Left ventricle myocardium inferior (tissue), 1 donor: Measurements from ENCODE around the gene KDM6B. TPM values are rescaled to one million over a fixed set of nuclear protein-coding genes. Genes with fewer than 3 reads are reported as not detected.

Experiments used
- DNase-seq: peaks from one replicate; pipeline ENCODE4 v3.0.0-alpha.2; 2020
- H3K27ac ChIP-seq: fragments of 200-600 bp; replicated peaks from 2 replicates; pipeline ENCODE4 v1.8.0; 2021
- H3K27me3 ChIP-seq: fragments of 200-600 bp; 2 replicates; pipeline ENCODE4 v1.8.0; 2021; ENCODE audit warnings: low read depth
- H3K36me3 ChIP-seq: fragments of 200-600 bp; 2 replicates; pipeline ENCODE4 v1.8.0; 2021
- H3K4me1 ChIP-seq: fragments of 200-600 bp; 2 replicates; pipeline ENCODE4 v1.8.0; 2021
- H3K4me3 ChIP-seq: fragments of 200-600 bp; 2 replicates; pipeline ENCODE4 v1.8.0; 2021; ENCODE audit warnings: mild to moderate bottlenecking, moderate library complexity
- H3K9me3 ChIP-seq: fragments of 200-600 bp; replicated peaks from 2 replicates; pipeline ENCODE4 v1.8.0; 2021
- intact Hi-C: fragments of 100-400 bp; cut with micrococcal nuclease; formaldehyde crosslinking; loops from one replicate; pipeline ENCODE4 v1.11.0; 2022
- total RNA-seq: library from RNA; stranded (reverse); fragmentation: NEBNext Ultra II Directional; extraction: Animal tissue kit (Norgen Biotek cat#: 25700); gene quantifications from one replicate; pipeline ENCODE4 v1.2.1, GENCODE V29; 2021
- TF ChIP-seq, protein P1 (sequence below): fragments of 200-600 bp; IDR thresholded peaks from 2 replicates; pipeline ENCODE4 v1.8.0; 2021; ENCODE audit warnings: antibody characterized with exemption, mild to moderate bottlenecking, borderline replicate concordance
- donor health status: DM: no; HTN: yes; CAD: no; lungs with severe emphysema.

Gene KDM6B
- total RNA-seq, 1 donor from 2014 or later, result 23.3 TPM

DNA sequence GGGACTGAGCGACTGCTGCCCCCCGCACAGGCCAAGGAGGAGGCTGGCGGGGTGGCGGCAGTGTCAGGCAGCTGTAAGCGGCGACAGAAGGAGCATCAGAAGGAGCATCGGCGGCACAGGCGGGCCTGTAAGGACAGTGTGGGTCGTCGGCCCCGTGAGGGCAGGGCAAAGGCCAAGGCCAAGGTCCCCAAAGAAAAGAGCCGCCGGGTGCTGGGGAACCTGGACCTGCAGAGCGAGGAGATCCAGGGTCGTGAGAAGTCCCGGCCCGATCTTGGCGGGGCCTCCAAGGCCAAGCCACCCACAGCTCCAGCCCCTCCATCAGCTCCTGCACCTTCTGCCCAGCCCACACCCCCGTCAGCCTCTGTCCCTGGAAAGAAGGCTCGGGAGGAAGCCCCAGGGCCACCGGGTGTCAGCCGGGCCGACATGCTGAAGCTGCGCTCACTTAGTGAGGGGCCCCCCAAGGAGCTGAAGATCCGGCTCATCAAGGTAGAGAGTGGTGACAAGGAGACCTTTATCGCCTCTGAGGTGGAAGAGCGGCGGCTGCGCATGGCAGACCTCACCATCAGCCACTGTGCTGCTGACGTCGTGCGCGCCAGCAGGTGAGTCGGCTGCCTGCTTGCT lies 15.2 kb downstream of the KDM6B start:
- Histone ChIP-seq H3K36me3 (peaks cover 76% of the 10 kb centered on the region), H3K4me3 (no peak overlapping the region), H3K27ac (no peak overlapping the region), H3K9me3 (no peaks in the 10 kb centered on the region), H3K4me1 (peaks cover 46% of the 10 kb centered on the region), H3K27me3 (no peaks in the 10 kb centered on the region)
- intact Hi-C loops, result no loop called here
- DNase-seq, result no peak
- TF ChIP-seq, protein P1, sequence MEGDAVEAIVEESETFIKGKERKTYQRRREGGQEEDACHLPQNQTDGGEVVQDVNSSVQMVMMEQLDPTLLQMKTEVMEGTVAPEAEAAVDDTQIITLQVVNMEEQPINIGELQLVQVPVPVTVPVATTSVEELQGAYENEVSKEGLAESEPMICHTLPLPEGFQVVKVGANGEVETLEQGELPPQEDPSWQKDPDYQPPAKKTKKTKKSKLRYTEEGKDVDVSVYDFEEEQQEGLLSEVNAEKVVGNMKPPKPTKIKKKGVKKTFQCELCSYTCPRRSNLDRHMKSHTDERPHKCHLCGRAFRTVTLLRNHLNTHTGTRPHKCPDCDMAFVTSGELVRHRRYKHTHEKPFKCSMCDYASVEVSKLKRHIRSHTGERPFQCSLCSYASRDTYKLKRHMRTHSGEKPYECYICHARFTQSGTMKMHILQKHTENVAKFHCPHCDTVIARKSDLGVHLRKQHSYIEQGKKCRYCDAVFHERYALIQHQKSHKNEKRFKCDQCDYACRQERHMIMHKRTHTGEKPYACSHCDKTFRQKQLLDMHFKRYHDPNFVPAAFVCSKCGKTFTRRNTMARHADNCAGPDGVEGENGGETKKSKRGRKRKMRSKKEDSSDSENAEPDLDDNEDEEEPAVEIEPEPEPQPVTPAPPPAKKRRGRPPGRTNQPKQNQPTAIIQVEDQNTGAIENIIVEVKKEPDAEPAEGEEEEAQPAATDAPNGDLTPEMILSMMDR, result no peak

GRCh38 chr17:7849751-7850504 lies 15.9 kb downstream of the KDM6B start:
- intact Hi-C loops, result no loop called here
- no peaks in the 10 kb centered on the region for H3K27me3 ChIP-seq
- H3K4me1 ChIP-seq, result peaks cover 44% of the 10 kb centered on the region
- no peak for DNase-seq
- H3K36me3 ChIP-seq, result peaks cover 76% of the 10 kb centered on the region
- H3K27ac ChIP-seq, result no peak overlapping the region
- no peaks in the 10 kb centered on the region for H3K9me3 ChIP-seq
- TF ChIP-seq, protein P1, result no peak
- no peak overlapping the region for H3K4me3 ChIP-seq

DNA sequence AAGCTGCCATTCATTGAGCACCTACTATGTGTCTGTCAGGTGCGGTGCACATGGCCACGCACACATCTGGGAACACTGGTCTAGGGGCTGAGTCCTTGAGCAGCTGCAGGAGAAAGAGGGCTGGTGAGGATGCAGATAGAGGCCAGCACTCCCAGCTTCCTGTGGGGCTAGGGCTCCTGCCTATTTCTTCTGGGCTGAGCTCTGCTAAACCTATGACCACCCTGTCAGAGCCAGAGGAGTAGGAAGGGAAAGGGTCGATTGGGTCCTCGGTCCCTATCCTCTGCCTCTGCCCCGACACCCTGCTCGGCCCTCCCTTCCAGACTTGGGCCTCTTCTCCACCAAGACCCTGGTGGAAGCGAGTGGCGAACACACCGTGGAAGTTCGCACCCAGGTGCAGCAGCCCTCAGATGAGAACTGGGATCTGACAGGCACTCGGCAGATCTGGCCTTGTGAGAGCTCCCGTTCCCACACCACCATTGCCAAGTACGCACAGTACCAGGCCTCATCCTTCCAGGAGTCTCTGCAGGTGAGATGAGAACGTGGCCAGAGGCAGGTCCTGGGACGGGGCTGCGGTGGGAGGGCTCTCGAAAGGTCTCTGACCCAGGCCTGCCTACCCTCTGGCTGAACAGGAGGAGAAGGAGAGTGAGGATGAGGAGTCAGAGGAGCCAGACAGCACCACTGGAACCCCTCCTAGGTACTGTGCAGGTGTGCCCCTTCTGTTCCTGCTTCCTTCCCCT lies 16.9 kb downstream of the KDM6B start:
- no peak for DNase-seq
- Histone ChIP-seq H3K27me3 (no peaks in the 10 kb centered on the region), H3K4me1 (peaks cover 44% of the 10 kb centered on the region), H3K4me3 (no peak overlapping the region), H3K27ac (no peak overlapping the region), H3K36me3 (peaks cover 71% of the 10 kb centered on the region), H3K9me3 (no peaks in the 10 kb centered on the region)
- TF ChIP-seq, protein P1, result no peak
- intact Hi-C loops, result no loop called here

- Histone ChIP-seq H3K27me3 (no peaks in the 10 kb centered on the region), H3K4me1 (peaks cover 46% of the 10 kb centered on the region), H3K27ac (peak overlapping the region; percentile 99), H3K36me3 (peaks cover 64% of the 10 kb centered on the region), H3K9me3 (no peaks in the 10 kb centered on the region), H3K4me3 (peak overlapping the region; percentile 18)
- intact Hi-C loops, result no loop called here
- TF ChIP-seq, protein P1, result peak; percentile 99
- DNase-seq, result peak; percentile 88
These were observed 17.6 kb downstream of the KDM6B start for GRCh38 chr17:7851438-7852261.

- TF ChIP-seq, protein P1, result no peak
- Histone ChIP-seq H3K9me3 (no peaks in the 10 kb centered on the region), H3K27me3 (no peaks in the 10 kb centered on the region), H3K4me3 (peak overlapping the region; percentile 18), H3K4me1 (peaks cover 49% of the 10 kb centered on the region), H3K27ac (peak overlapping the region; percentile 99), H3K36me3 (peaks cover 58% of the 10 kb centered on the region)
- intact Hi-C loops, result no loop called here
- no peak for DNase-seq
These were observed 18.2 kb downstream of the KDM6B start for GRCh38 chr17:7852262-7852670.
